Measurements from ENCODE around the gene DCTD.

Gene DCTD

GRCh38 chr4:182862141-182862875 lies 54.9 kb downstream of the DCTD start:
- H3K4me3 ChIP-seq (ENCODE audit: low read depth, low read length), result no peak overlapping the region
- ChIA-PET POLR2A (no interaction called here), CTCF (no interaction called here)
- TF ChIP-seq CTCF (IDR thresholded peaks at IDR 0.05; ENCODE audit: insufficient read depth, low read length, missing control alignments), result no peak
- no peak for DNase-seq (ENCODE audit: low read depth, low spot score)

GRCh38 chr4:182861346-182861745 lies 55.8 kb downstream of the DCTD start:
- TF ChIP-seq CTCF (IDR thresholded peaks at IDR 0.05; ENCODE audit: insufficient read depth, low read length, missing control alignments), result no peak
- ChIA-PET CTCF (no interaction called here), POLR2A (no interaction called here)
- DNase-seq (ENCODE audit: low read depth, low spot score), result no peak
- no peak overlapping the region for H3K4me3 ChIP-seq (ENCODE audit: low read depth, low read length)

GRCh38 chr4:182859730-182860129 lies 57.5 kb downstream of the DCTD start:
- no peak for DNase-seq (ENCODE audit: low read depth, low spot score)
- TF ChIP-seq CTCF (IDR thresholded peaks at IDR 0.05; ENCODE audit: insufficient read depth, low read length, missing control alignments), result no peak
- no peak overlapping the region for H3K4me3 ChIP-seq (ENCODE audit: low read depth, low read length)
- POLR2A ChIA-PET, result no interaction called here
- CTCF ChIA-PET, result no interaction called here

- CTCF ChIA-PET, result no interaction called here
- POLR2A ChIA-PET, result no interaction called here
- DNase-seq (ENCODE audit: low read depth, low spot score), result no peak
- no peak for TF ChIP-seq CTCF (IDR thresholded peaks at IDR 0.05; ENCODE audit: insufficient read depth, low read length, missing control alignments)
- H3K4me3 ChIP-seq (ENCODE audit: low read depth, low read length), result no peak overlapping the region
These were observed 58.5 kb downstream of the DCTD start for GRCh38 chr4:182858711-182859110.

- ChIA-PET CTCF (no interaction called here), POLR2A (no interaction called here)
- no peak for DNase-seq (ENCODE audit: low read depth, low spot score)
- TF ChIP-seq CTCF (IDR thresholded peaks at IDR 0.05; ENCODE audit: insufficient read depth, low read length, missing control alignments), result no peak
- no peak overlapping the region for H3K4me3 ChIP-seq (ENCODE audit: low read depth, low read length)
These were observed 60.3 kb downstream of the DCTD start for GRCh38 chr4:182856862-182857261.

GRCh38 chr4:182855877-182856276 lies 61.3 kb downstream of the DCTD start:
- ChIA-PET CTCF (no interaction called here), POLR2A (no interaction called here)
- no peak for DNase-seq (ENCODE audit: low read depth, low spot score)
- no peak for TF ChIP-seq CTCF (IDR thresholded peaks at IDR 0.05; ENCODE audit: insufficient read depth, low read length, missing control alignments)
- H3K4me3 ChIP-seq (ENCODE audit: low read depth, low read length), result no peak overlapping the region
